ENCODE data around the gene ASAP3.

- no peak for TF ChIP-seq EP300 (IDR thresholded peaks at IDR 0.05)
- TF ChIP-seq CTCF (IDR thresholded peaks at IDR 0.05) = no peak
- TF ChIP-seq POLR2A (IDR thresholded peaks at IDR 0.05) = no peak
Observed at GRCh38 chr1:23402286-23403037, 81.5 kb downstream of the ASAP3 start.
